ENCODE measurements around the gene RFX5.
"Not testable (repeated sequence)": the region's sequence is repeated elsewhere in the genome, so short reads cannot be mapped to it uniquely, and the experiment has no call there.

The RFX5 gene

DNA sequence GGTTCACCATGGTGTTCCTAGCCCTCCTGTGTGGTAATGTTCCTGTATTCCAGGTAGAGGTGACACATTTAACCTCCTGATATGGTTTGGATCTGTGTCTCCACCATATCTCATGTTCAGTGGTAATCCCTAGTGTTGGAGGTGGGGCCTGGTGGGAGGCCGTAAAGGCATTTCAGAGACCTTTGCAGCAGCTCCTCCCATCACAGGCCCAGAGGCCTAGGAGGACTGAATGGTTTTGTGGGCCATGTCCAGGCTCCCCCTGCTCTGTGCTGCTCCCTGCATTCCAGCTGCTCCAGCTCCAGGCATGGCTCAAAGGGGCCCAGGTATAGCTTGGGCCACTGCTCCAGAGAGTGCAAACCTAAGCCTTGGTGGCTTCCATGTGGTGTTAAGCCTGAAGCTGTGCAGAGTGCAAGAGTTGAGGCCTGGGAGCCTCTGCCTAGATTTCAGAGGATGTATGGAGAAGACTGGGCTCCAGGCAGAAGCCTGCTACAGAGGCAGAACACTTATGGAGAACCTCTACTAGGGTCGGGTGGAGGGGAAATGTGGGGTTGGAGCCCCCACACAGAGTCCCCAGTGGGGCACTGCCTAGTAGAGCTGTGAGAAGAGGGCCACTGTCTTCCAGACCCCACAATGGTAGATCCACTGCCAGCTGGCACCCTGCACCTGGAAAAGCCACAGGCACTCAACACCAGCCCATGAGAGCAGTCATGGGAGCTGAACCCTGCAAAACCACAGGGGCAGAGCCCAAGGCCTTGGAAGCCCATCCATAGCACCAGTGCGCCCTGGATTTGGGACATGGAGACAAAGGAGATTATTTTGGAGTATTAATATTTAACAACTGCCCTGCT, 15.5 kb upstream of the RFX5 start:
- DNase-seq (ENCODE audit: extremely low read depth in 1 of 2, low read depth in 1 of 2), result no peak

DNA sequence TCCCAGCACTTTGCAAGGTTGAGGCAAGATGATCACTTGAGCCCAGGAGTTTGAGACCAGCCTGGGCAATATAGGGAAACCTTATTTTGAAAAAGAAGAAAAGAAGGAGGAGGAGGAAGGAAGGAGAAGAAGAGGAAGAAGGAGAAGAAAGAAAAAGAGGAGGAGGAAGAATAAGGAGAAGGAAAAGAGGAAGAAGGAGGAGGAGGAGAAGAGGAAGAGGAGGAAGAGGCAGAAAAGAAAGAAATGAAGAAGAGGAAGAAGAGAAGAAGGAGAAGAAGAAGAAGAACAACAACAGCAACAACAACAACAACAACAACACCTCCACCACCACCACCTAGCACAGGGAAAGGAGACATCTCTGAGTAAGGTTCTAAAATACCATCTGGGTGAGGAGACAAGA, 14.8 kb upstream of the RFX5 start:
- no peak for DNase-seq (ENCODE audit: extremely low read depth in 1 of 2, low read depth in 1 of 2)

- no peak for DNase-seq (ENCODE audit: extremely low read depth in 1 of 2, low read depth in 1 of 2)
Measured at GRCh38 chr1:151356696-151357095, 9.6 kb upstream of the RFX5 start.

GRCh38 chr1:151352021-151352718, 5.1 kb upstream of the RFX5 start:
- no peak for DNase-seq (ENCODE audit: extremely low read depth in 1 of 2, low read depth in 1 of 2)

- not testable (repeated sequence) for DNase-seq (ENCODE audit: extremely low read depth in 1 of 2, low read depth in 1 of 2)
Measured at GRCh38 chr1:151350323-151350722, 3.3 kb upstream of the RFX5 start.

GRCh38 chr1:151347523-151348246, 633 bp upstream of the RFX5 start:
- DNase-seq (ENCODE audit: extremely low read depth in 1 of 2, low read depth in 1 of 2), result no peak

- DNase-seq (ENCODE audit: extremely low read depth in 1 of 2, low read depth in 1 of 2), result no peak
Measured at GRCh38 chr1:151346082-151346768, 827 bp downstream of the RFX5 start.

GRCh38 chr1:151344291-151344690, 2.8 kb downstream of the RFX5 start:
- DNase-seq (ENCODE audit: extremely low read depth in 1 of 2, low read depth in 1 of 2), result no peak

- no peak for DNase-seq (ENCODE audit: extremely low read depth in 1 of 2, low read depth in 1 of 2)
Measured at GRCh38 chr1:151343587-151343986, 3.5 kb downstream of the RFX5 start.

DNA sequence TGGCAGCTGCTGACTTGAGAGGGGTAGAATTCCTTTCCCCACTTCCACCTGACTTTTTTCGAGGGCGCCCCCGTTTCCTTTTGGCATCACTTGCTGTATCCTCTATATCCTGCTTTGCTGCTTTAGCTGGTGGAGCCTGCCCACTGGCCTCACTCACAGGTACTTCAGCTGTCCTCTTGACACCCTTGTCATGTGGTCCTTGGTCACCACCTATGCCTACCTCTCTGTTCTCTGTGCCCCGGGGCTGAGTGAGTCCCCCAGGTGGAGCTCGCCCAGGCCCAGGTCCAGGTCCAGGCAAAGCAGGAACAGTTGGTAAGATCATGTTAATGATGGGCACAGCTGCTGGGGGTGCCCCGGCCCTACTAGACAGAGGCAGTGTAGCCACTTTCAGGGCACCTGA, 4.5 kb downstream of the RFX5 start:
- no peak for DNase-seq (ENCODE audit: extremely low read depth in 1 of 2, low read depth in 1 of 2)

DNA sequence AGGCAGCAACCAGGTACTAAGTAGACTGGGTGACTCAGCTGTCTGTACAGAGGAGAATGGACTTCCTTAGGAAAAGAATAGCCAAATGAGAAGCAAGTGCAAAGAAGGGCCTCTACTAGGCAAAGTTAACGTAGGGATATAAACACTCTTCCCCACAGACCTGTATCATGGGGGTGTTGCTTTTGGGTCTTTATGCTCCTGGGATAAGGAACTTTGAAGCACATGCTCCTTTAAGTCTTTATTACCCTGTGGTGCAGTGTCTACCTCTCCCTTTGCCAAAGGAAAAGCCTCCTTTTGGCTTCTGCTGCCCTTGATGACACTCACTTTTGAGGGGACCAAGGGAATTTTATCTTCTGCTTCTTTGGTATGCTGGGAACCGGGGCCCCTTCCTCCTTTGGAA, 5.0 kb downstream of the RFX5 start:
- DNase-seq (ENCODE audit: extremely low read depth in 1 of 2, low read depth in 1 of 2), result no peak

- peak in 1 of 2 donors; percentile 20 for DNase-seq (ENCODE audit: extremely low read depth in 1 of 2, low read depth in 1 of 2)
Measured at GRCh38 chr1:151340870-151341754, 5.9 kb downstream of the RFX5 start.

DNA sequence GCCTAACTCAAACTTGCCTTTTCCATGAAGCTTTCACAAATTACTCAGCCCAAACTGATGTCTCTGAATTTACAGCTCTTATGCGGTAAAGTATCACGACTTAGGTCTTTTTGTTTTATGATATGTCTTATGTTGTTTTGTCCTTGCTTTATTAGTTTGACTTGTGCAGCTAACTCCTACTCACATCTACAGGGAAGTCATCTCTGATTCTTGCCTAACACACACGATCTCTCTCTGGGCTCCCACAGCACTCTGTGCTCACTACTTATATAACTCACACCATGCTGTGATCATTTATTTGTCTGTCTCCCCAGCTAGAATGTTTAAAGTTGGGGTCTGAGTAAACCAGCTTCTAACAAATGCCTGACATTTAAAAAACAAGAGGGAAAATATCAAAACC, 10.5 kb downstream of the RFX5 start:
- DNase-seq (ENCODE audit: extremely low read depth in 1 of 2, low read depth in 1 of 2), result no peak

GRCh38 chr1:151334822-151335221, 12.2 kb downstream of the RFX5 start:
- DNase-seq (ENCODE audit: extremely low read depth in 1 of 2, low read depth in 1 of 2), result no peak

DNA sequence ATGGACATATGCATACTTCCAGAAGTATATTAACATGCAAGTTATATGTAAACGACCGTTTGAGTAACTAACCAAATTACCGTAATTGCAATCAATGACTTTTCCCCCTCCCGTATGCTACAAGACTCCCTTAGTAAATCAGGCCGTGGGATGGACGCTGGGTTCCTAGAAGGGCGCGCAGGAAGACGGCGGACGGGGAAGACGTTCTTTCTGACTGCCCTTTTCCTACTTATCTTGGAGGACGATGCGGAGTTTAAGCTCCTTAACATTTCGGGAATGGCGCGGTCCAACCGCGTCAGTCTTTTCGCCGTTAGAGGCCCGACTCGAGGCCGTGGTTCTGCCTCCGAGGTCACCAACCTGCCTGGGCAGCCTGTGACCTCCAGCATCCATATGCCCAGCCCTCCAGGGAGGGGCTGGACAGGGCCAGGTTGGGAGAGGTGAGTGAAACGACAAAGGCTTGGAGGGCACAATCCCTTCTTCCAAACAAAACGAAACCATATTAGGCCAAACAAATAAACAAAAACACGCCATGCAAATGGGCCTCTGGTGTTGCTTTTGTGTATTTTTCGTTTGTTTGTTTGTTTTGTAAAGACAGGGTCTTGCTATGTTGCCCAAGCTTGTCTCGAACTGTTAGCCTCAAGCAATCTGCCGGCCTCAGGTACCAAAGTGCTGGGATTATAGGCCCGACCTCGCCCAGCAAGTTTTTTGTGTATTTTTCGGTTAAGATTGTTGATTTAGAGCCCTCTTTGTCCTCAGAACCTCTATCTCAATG, 19.0 kb downstream of the RFX5 start:
- DNase-seq (ENCODE audit: extremely low read depth in 1 of 2, low read depth in 1 of 2), result no peak

- peak; percentile 63 to 90 for DNase-seq (ENCODE audit: extremely low read depth in 1 of 2, low read depth in 1 of 2)
Measured at GRCh38 chr1:151327223-151327902, 19.7 kb downstream of the RFX5 start, which contains the start of gene PI4KB. Gene PI4KB (minus strand): TSS chr1:151327416. CDS start chr1:151316481, 10,935 bp downstream.

DNA sequence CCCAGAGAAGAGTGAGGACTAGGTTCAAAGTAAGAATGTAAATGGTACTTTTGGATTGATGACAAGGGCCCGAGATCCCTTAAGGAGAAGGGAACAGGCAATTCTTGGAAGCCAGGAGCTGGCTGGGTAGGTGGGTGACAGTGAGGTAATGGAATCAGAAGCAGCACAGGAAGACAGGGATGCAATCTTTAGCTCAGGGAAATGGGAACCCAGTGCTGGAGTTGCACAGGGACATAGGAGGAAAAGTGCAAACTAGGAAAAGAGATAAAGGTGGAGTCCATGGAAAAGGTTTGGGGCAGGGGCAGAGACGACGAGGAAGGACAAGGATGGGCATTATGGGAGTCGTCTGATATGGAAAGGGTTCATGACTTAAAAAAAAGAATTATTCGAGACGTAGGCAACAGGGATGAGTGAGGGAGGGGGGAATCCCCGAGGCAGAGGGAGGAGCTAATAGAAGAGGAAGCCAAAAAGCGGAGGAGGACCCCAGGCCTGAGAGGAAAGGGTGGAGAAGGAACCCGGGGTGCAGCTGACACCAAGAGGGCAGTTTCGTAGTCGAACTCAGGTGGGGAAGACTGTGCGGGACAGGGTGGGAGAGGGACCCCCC, 20.3 kb downstream of the RFX5 start:
- peak; percentile 17 to 40 for DNase-seq (ENCODE audit: extremely low read depth in 1 of 2, low read depth in 1 of 2)

Data from stimulated activated CD8-positive, alpha-beta memory T cell treated with anti-CD3 and anti-CD28 coated beads, Interleukin-7, amount 100 ng/mL, for 48 hours (primary cell).